Panc1 (cell line): Measurements from ENCODE around the gene ZFYVE28.

Source experiments
- CTCF ChIP-seq: fragments of 450-650 bp; IDR thresholded peaks from 2 replicates; pipeline ENCODE4 v1.5.1; 2017; ENCODE audit warnings: mild to moderate bottlenecking
- POLR2AphosphoS5 ChIP-seq: IDR thresholded peaks from 2 replicates; pipeline ENCODE4 v1.6.1; 2012; ENCODE audit warnings: mild to moderate bottlenecking, low read depth, low read length, moderate library complexity

GRCh38 chr4:2363056-2363721, 55.3 kb downstream of the ZFYVE28 start:
- no peak for TF ChIP-seq POLR2AphosphoS5
- no peak for TF ChIP-seq CTCF
